GM23338 (cell line): ENCODE data around the gene ZNF524. TPM values are rescaled to one million over a fixed set of nuclear protein-coding genes. Genes with fewer than 3 reads are reported as not detected.
"Not testable (repeated sequence)": the region's sequence is repeated elsewhere in the genome, so short reads cannot be mapped to it uniquely, and the experiment has no call there.

Source experiments
- ATAC-seq: fragments of 200-7000 bp; cut with Tn5 transposase; 3 replicates; pipeline ENCODE4 v1.9.1; 2020
- DNase-seq: peaks from one replicate; pipeline ENCODE4 v3.0.0-alpha.2; 2015; ENCODE audit warnings: low spot score
- H2AFZ ChIP-seq: fragments of 200-600 bp; sonication (generic); 2 replicates; pipeline ENCODE4 v1.8.0; 2016; ENCODE audit warnings: antibody characterized with exemption, mild to moderate bottlenecking, moderate library complexity
- H3F3A ChIP-seq: fragments of 200-600 bp; sonication (generic); replicated peaks from 2 replicates; pipeline ENCODE4 v1.8.0; 2017; ENCODE audit warnings: antibody characterized with exemption, mixed run types, low read depth
- H3K27ac ChIP-seq: fragments of 200-600 bp; sonication (generic); 2 replicates; pipeline ENCODE4 v1.6.1; 2016; ENCODE audit warnings: low read depth
- H3K27me3 ChIP-seq: fragments of 200-600 bp; sonication (generic); 2 replicates; pipeline ENCODE4 v1.8.0; 2016; ENCODE audit warnings: mild to moderate bottlenecking, mixed run types, moderate library complexity; ENCODE audit not compliant: insufficient read depth
- H3K36me3 ChIP-seq: fragments of 200-600 bp; sonication (generic); 2 replicates; pipeline ENCODE4 v1.8.0; 2016; ENCODE audit warnings: mild to moderate bottlenecking; ENCODE audit not compliant: insufficient read depth
- H3K4me1 ChIP-seq: fragments of 200-600 bp; sonication (generic); 2 replicates; pipeline ENCODE4 v1.8.0; 2016; ENCODE audit warnings: mild to moderate bottlenecking, moderate library complexity; ENCODE audit not compliant: insufficient read depth
- H3K4me2 ChIP-seq: fragments of 200-600 bp; sonication (generic); 2 replicates; pipeline ENCODE4 v1.7.1; 2017; ENCODE audit warnings: mixed run types
- H3K4me3 ChIP-seq: fragments of 200-600 bp; sonication (generic); 2 replicates; pipeline ENCODE4 v1.6.1; 2016; ENCODE audit warnings: mixed run types
- H3K79me2 ChIP-seq: fragments of 200-600 bp; sonication (generic); replicated peaks from 2 replicates; pipeline ENCODE4 v1.8.0; 2017; ENCODE audit warnings: mild to moderate bottlenecking; ENCODE audit not compliant: insufficient read depth
- H3K9me2 ChIP-seq: fragments of 200-600 bp; sonication (generic); 2 replicates; pipeline ENCODE4 v1.8.0; 2017; ENCODE audit not compliant: insufficient read depth
- H4K20me1 ChIP-seq: fragments of 200-600 bp; sonication (generic); replicated peaks from 2 replicates; pipeline ENCODE4 v1.8.0; 2017; ENCODE audit warnings: mild to moderate bottlenecking; ENCODE audit not compliant: insufficient read depth
- H3K27ac Mint-ChIP-seq: 2 replicates; pipeline ENCODE4 v1.8.0; 2020; ENCODE audit warnings: inconsistent platforms, mild to moderate bottlenecking, moderate library complexity, mixed read lengths
- H3K27me3 Mint-ChIP-seq: 3 replicates; pipeline ENCODE4 v1.8.0; 2022; ENCODE audit warnings: low read depth, mild to moderate bottlenecking, moderate library complexity, mixed read lengths, inconsistent platforms; ENCODE audit not compliant: insufficient read depth, poor library complexity
- H3K36me3 Mint-ChIP-seq: 3 replicates; pipeline ENCODE4 v1.8.0; 2021; ENCODE audit warnings: low read depth, mild to moderate bottlenecking, inconsistent platforms, moderate library complexity, mixed read lengths
- H3K4me1 Mint-ChIP-seq: 3 replicates; pipeline ENCODE4 v1.8.0; 2020; ENCODE audit warnings: mild to moderate bottlenecking, inconsistent platforms, mixed read lengths
- H3K4me3 Mint-ChIP-seq: 3 replicates; pipeline ENCODE4 v1.8.0; 2021; ENCODE audit warnings: moderate library complexity, mild to moderate bottlenecking, inconsistent platforms, mixed read lengths
- H3K9me3 Mint-ChIP-seq: 3 replicates; pipeline ENCODE4 v1.8.0; 2020; ENCODE audit warnings: moderate library complexity, mild to moderate bottlenecking, inconsistent platforms, mixed read lengths
- EZH2phosphoT487 ChIP-seq: fragments of 200-600 bp; sonication (generic); IDR thresholded peaks from one replicate; pipeline ENCODE4 v1.8.1; 2018; ENCODE audit warnings: antibody characterized with exemption; ENCODE audit not compliant: unreplicated experiment
- NANOG ChIP-seq: IDR thresholded peaks from 2 replicates; pipeline ENCODE4 v1.6.1; 2016; ENCODE audit warnings: antibody characterized with exemption, borderline replicate concordance
- REST ChIP-seq: IDR thresholded peaks from one replicate; pipeline ENCODE4 v1.6.1; 2018; ENCODE audit warnings: antibody characterized with exemption; ENCODE audit not compliant: unreplicated experiment
- ZNF114 ChIP-seq: fragments of 250-450 bp; sonication (Bioruptor Pico); IDR thresholded peaks from 2 replicates; pipeline ENCODE4 v1.5.0; 2020; ENCODE audit warnings: mild to moderate bottlenecking, moderate library complexity
- ZNF331 ChIP-seq: fragments of 250-450 bp; sonication (Bioruptor Pico); IDR thresholded peaks from 2 replicates; pipeline ENCODE4 v1.5.0; 2020; ENCODE audit warnings: low read depth, mild to moderate bottlenecking, moderate library complexity
- ZNF462 ChIP-seq: fragments of 250-450 bp; sonication (Bioruptor Pico); IDR thresholded peaks from 2 replicates; pipeline ENCODE4 v1.5.0; 2020; ENCODE audit warnings: mild to moderate bottlenecking, moderate library complexity
- polyA plus RNA-seq: library from polyadenylated mRNA; unstranded; fragments of >200 nt; fragmentation: Nextera tagmentation; extraction: Ambion mirVana; gene quantifications from 2 replicates; pipeline ENCODE4 v1.2.1, GENCODE V29; 2016
- total RNA-seq: library from RNA; depleted of rRNA; stranded (reverse); fragments of >200 nt; shearing (Covaris generic); gene quantifications from 2 replicates; pipeline ENCODE4 v1.2.3, GENCODE V29; 2014

The ZNF524 gene
- total and polyA plus RNA-seq, 2 experiments from 2014 or later: 6.0 to 8.3 TPM

GRCh38 chr19:55582284-55582683 lies 17.8 kb upstream of the ZNF524 start:
- H3K27me3 ChIP-seq, H3K4me3 ChIP-seq, H3K9me2 ChIP-seq, DNase-seq, H3K4me2 ChIP-seq, H3K27ac Mint-ChIP-seq, H4K20me1 ChIP-seq, H3K36me3 ChIP-seq, H2AFZ ChIP-seq, H3K4me3 Mint-ChIP-seq, ATAC-seq, H3K9me3 Mint-ChIP-seq, H3K27ac ChIP-seq: not testable (repeated sequence)
- H3F3A ChIP-seq: peaks cover 23% of the 10 kb centered on the region
- peaks cover 14% of the 10 kb centered on the region for H3K4me1 ChIP-seq
- peaks cover 21% of the 10 kb centered on the region for H3K4me1 Mint-ChIP-seq
- peaks cover 10% of the 10 kb centered on the region for H3K36me3 Mint-ChIP-seq
- peaks cover 23% of the 10 kb centered on the region for H3K27me3 Mint-ChIP-seq
- peaks cover 13% of the 10 kb centered on the region; the same call in 1 of the 2 replicates for H3K79me2 ChIP-seq

- H3K9me2 ChIP-seq, DNase-seq, H2AFZ ChIP-seq, H3K27ac Mint-ChIP-seq, ATAC-seq, H3K27me3 ChIP-seq, H3K36me3 Mint-ChIP-seq, H4K20me1 ChIP-seq, H3K9me3 Mint-ChIP-seq, H3K4me2 ChIP-seq, H3K27ac ChIP-seq, H3K4me3 Mint-ChIP-seq, H3K36me3 ChIP-seq, H3K4me3 ChIP-seq: not testable (repeated sequence)
- Histone ChIP-seq H3K4me1 (peaks cover 14% of the 10 kb centered on the region), H3K79me2 (peaks cover 13% of the 10 kb centered on the region; the same call in 1 of the 2 replicates), H3F3A (peaks cover 23% of the 10 kb centered on the region)
- Mint-ChIP-seq H3K27me3 (peaks cover 25% of the 10 kb centered on the region), H3K4me1 (peaks cover 23% of the 10 kb centered on the region)
Observed at GRCh38 chr19:55583897-55584296, 16.2 kb upstream of the ZNF524 start.

GRCh38 chr19:55584871-55585270 lies 15.2 kb upstream of the ZNF524 start:
- H3K27ac Mint-ChIP-seq: no peak overlapping the region
- Histone ChIP-seq H3K27ac (0 out of 2 replicates have a peak overlapping the region, but pooled peaks have one; percentile 55), H3K27me3 (peaks cover 13% of the 10 kb centered on the region; the same call in 1 of the 2 replicates)
- TF ChIP-seq ZNF462 (CRISPR knock-in tag) (no peak), REST (no peak), ZNF114 (CRISPR knock-in tag) (no peak), EZH2phosphoT487 (no peak), ZNF331 (CRISPR knock-in tag) (no peak), NANOG (no peak)

More at GRCh38 chr19:55584871-55585270, 15.2 kb upstream of the ZNF524 start:
- peaks cover 21% of the 10 kb centered on the region for H3F3A ChIP-seq
- H3K4me1 ChIP-seq: peaks cover 14% of the 10 kb centered on the region
- H3K36me3 ChIP-seq: no peaks in the 10 kb centered on the region
- ATAC-seq (no peak), DNase-seq (no peak)
- no peak overlapping the region for H3K4me3 Mint-ChIP-seq
- peaks cover 24% of the 10 kb centered on the region for H3K27me3 Mint-ChIP-seq
- H4K20me1 ChIP-seq: no peaks in the 10 kb centered on the region
- peaks cover 8% of the 10 kb centered on the region; the same call in 1 of the 2 replicates for H3K79me2 ChIP-seq
- H3K9me3 Mint-ChIP-seq: no peaks in the 10 kb centered on the region; the same call in 1 of the 3 replicates
- H3K9me2 ChIP-seq: no peaks in the 10 kb centered on the region
- peak overlapping the region; percentile 95 for H2AFZ ChIP-seq
- H3K36me3 Mint-ChIP-seq: peaks cover under 1% of the 10 kb centered on the region; the same call in 2 of the 3 replicates
- peaks cover 23% of the 10 kb centered on the region for H3K4me1 Mint-ChIP-seq
- no peak overlapping the region for H3K4me2 ChIP-seq
- H3K4me3 ChIP-seq: no peak overlapping the region
